ENCODE measurements around the gene DAGLA. TPM values are rescaled to one million over a fixed set of nuclear protein-coding genes. Genes with fewer than 3 reads are reported as not detected.

The DAGLA gene
- polyA plus RNA-seq, 1 experiment = 2.5 TPM

- POLR2A ChIA-PET = no interaction called here
- no peak for TF ChIP-seq CTCF (IDR thresholded peaks at IDR 0.05; ENCODE audit: insufficient read depth, low read depth, low read length)
- Histone ChIP-seq H3K36me3 (ENCODE audit: control insufficient read depth, insufficient read depth, low read length) (no peaks in the 10 kb centered on the region), H3K27me3 (ENCODE audit: control insufficient read depth, insufficient read depth, low read length) (no peaks in the 10 kb centered on the region; the same call in 1 of the 2 replicates), H3K4me3 (ENCODE audit: low read depth, low read length) (no peak overlapping the region)
- no peak for DNase-seq (ENCODE audit: low read depth)
- CTCF ChIA-PET = interaction anchor here (1.1 to 4.6 kb wide), 2 partner anchors 9 to 23 kb away, joined by 3 to 25 read pairs; no protein-coding TSS in a partner anchor
Measured at GRCh38 chr11:61756147-61756451, 75.9 kb downstream of the DAGLA start.

GRCh38 chr11:61756452-61757212, 76.4 kb downstream of the DAGLA start:
- CTCF ChIA-PET = interaction anchor here (1.1 to 4.6 kb wide), 3 partner anchors 10 to 351 kb away, joined by 3 to 25 read pairs (median 6); no protein-coding TSS in a partner anchor
- no peak for TF ChIP-seq CTCF (IDR thresholded peaks at IDR 0.05; ENCODE audit: insufficient read depth, low read depth, low read length)
- no peak for DNase-seq (ENCODE audit: low read depth)
- H3K4me3 ChIP-seq (ENCODE audit: low read depth, low read length) = no peak overlapping the region
- H3K36me3 ChIP-seq (ENCODE audit: control insufficient read depth, insufficient read depth, low read length) = no peaks in the 10 kb centered on the region
- POLR2A ChIA-PET = no interaction called here
- no peaks in the 10 kb centered on the region; the same call in 1 of the 2 replicates for H3K27me3 ChIP-seq (ENCODE audit: control insufficient read depth, insufficient read depth, low read length)

GRCh38 chr11:61757213-61757862, 77.1 kb downstream of the DAGLA start:
- POLR2A ChIA-PET = no interaction called here

GRCh38 chr11:61760946-61761345, 80.8 kb downstream of the DAGLA start:
- H3K36me3 ChIP-seq (ENCODE audit: control insufficient read depth, insufficient read depth, low read length) = no peaks in the 10 kb centered on the region
- ChIA-PET CTCF (interaction anchor here (1.0 to 2.1 kb wide), 2 partner anchors 8 to 13 kb away, joined by 4 to 7 read pairs; partner anchors contain the start of gene MYRF), POLR2A (no interaction called here)
- DNase-seq (ENCODE audit: low read depth) = no peak
- no peak overlapping the region for H3K4me3 ChIP-seq (ENCODE audit: low read depth, low read length)
- H3K27me3 ChIP-seq (ENCODE audit: control insufficient read depth, insufficient read depth, low read length) = peaks cover 7% of the 10 kb centered on the region
- TF ChIP-seq CTCF (IDR thresholded peaks at IDR 0.05; ENCODE audit: insufficient read depth, low read depth, low read length) = no peak

More at GRCh38 chr11:61757213-61757862, 77.1 kb downstream of the DAGLA start:
- Histone ChIP-seq H3K4me3 (ENCODE audit: low read depth, low read length) (no peak overlapping the region), H3K36me3 (ENCODE audit: control insufficient read depth, insufficient read depth, low read length) (no peaks in the 10 kb centered on the region), H3K27me3 (ENCODE audit: control insufficient read depth, insufficient read depth, low read length) (no peaks in the 10 kb centered on the region; the same call in 1 of the 2 replicates)
- no peak for DNase-seq (ENCODE audit: low read depth)
- TF ChIP-seq CTCF (IDR thresholded peaks at IDR 0.05; ENCODE audit: insufficient read depth, low read depth, low read length) = no peak
- CTCF ChIA-PET = interaction anchor here (2.1 to 4.6 kb wide), 2 partner anchors 10 to 351 kb away, joined by 6 to 25 read pairs; no protein-coding TSS in a partner anchor

Data from BJ (cell line).